ENCODE measurements around the gene CR1L.
"Not testable (repeated sequence)": the region's sequence is repeated elsewhere in the genome, so short reads cannot be mapped to it uniquely, and the experiment has no call there.

The CR1L gene

GRCh38 chr1:207646944-207647579 lies 2.1 kb downstream of the CR1L start:
- DNase-seq = no peak

- no peak for DNase-seq
Measured at GRCh38 chr1:207647671-207648333, 2.9 kb downstream of the CR1L start.

- no peak for DNase-seq
Measured at GRCh38 chr1:207648334-207649209, 3.6 kb downstream of the CR1L start.

- no peak for DNase-seq
Measured at GRCh38 chr1:207649210-207649753, 4.3 kb downstream of the CR1L start.

GRCh38 chr1:207649865-207650580 lies 5.1 kb downstream of the CR1L start:
- DNase-seq = no peak

- no peak for DNase-seq
Measured at GRCh38 chr1:207651583-207651982, 6.7 kb downstream of the CR1L start.

GRCh38 chr1:207654320-207654719 lies 9.4 kb downstream of the CR1L start:
- DNase-seq = no peak

GRCh38 chr1:207658408-207658807 lies 13.5 kb downstream of the CR1L start:
- DNase-seq = no peak

GRCh38 chr1:207658904-207659485 lies 14.1 kb downstream of the CR1L start:
- no peak for DNase-seq

- no peak for DNase-seq
Measured at GRCh38 chr1:207659545-207660153, 14.7 kb downstream of the CR1L start.

- not testable (repeated sequence) for DNase-seq
Measured at GRCh38 chr1:207661420-207661819, 16.5 kb downstream of the CR1L start.

- DNase-seq = no peak
Measured at GRCh38 chr1:207666342-207666741, 21.4 kb downstream of the CR1L start.

- no peak for DNase-seq
Measured at GRCh38 chr1:207669528-207670009, 24.6 kb downstream of the CR1L start.

GRCh38 chr1:207670192-207670591 lies 25.3 kb downstream of the CR1L start:
- DNase-seq = no peak

GRCh38 chr1:207670997-207671396 lies 26.1 kb downstream of the CR1L start:
- no peak for DNase-seq

GRCh38 chr1:207672522-207673130 lies 27.7 kb downstream of the CR1L start:
- no peak for DNase-seq

GRCh38 chr1:207673399-207673798 lies 28.5 kb downstream of the CR1L start:
- DNase-seq = no peak

GRCh38 chr1:207676153-207676552 lies 31.2 kb downstream of the CR1L start:
- DNase-seq = no peak

GRCh38 chr1:207680590-207681388 lies 35.9 kb downstream of the CR1L start:
- not testable (repeated sequence) for DNase-seq

- not testable (repeated sequence) for DNase-seq
Measured at GRCh38 chr1:207682872-207683434, 38.0 kb downstream of the CR1L start.

Measured in right hindlimb (tissue), 1 donor.